ENCODE data around the gene JRKL.

DNA sequence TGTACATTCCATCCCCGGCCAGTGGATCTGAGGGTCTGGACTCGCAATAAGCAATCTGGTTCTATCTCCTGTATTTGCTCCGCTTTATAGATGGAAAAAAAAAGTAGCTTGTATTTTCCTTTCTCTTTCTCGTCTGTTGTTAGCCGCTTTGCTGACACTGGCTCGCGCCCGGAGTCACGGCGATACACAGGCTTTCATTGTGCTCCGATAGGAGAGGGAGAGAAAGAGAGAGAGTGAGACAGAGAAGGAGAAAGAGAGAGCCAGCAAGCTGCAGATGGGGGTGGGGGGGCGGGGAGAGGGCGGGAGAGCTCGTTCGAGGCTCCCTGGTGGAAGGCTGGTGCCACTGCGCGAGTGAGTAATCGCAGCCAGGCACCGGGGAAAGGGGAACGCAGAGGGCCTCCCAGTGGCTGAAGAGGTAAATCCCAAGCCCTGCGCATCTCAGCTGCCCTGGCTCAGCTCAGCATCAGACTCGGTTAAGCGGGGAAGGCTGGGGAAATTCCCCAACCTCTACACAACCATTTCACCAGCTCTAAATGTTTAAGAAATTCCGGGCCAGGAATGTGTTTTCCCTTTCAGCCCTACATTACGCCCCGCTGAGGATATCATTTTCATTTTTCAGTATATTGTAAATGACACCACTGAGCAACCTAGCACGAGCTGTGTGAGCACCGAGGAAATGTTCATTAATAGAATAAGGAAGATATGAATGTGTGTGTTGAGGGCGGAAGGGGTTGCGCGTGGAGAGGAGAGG is 46.7 kb upstream of the JRKL start, which contains the start of gene MAML2:
- TF ChIP-seq GATA2 (IDR thresholded peaks at IDR 0.05; ENCODE audit: low read depth, low read length) = no peak
- no peak for TF ChIP-seq GATA3 (IDR thresholded peaks at IDR 0.05; ENCODE audit: low read depth, low read length)
